Gastrocnemius medialis (tissue), 4 donors: ENCODE results near the gene YBEY.

ENCODE experiments used
- POLR2A ChIP-seq, 2 donors: fragments of 450-650 bp; IDR thresholded peaks; one replicate each; pipeline ENCODE4 v1.6.1; 2017; ENCODE audit warnings: antibody characterized with exemption in 2 of 2, mild to moderate bottlenecking in 2 of 2, moderate library complexity in 2 of 2
- TF ChIP-seq, protein P1 (sequence below), 5 experiments: fragments of 450-650 bp in 3 of 5; fragments of 200-600 bp in 2 of 5; sonication (generic) in 2 of 5; IDR thresholded peaks in 4 of 5; conservative IDR thresholded peaks in 1 of 5; 1 replicate in 4 of 5; 2 replicates in 1 of 5; pipeline ENCODE4 v1.5.1; 2016 to 2019; ENCODE audit warnings: antibody characterized with exemption in 5 of 5, mild to moderate bottlenecking in 3 of 5, moderate library complexity in 3 of 5

DNA sequence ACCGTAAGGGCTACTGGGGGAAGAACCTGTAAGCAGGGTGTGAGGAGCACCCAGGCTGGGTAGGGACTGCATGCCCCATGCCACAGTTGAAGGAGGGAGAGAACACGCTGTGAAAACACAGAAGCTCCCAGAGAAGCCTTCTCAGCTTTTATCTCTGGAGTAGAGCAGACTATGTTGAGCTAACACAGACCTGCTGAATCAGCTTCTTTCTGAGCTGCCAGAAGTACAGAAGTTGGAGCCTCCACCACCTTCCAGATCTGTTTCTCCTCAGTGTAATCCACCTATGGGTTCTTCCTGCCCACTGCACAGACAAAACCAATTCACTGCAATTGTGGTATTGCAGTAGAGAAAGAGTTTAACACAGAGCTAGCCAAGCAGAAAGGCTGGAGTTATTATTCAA is 5.4 kb downstream of the YBEY start:
- TF ChIP-seq, protein P1, sequence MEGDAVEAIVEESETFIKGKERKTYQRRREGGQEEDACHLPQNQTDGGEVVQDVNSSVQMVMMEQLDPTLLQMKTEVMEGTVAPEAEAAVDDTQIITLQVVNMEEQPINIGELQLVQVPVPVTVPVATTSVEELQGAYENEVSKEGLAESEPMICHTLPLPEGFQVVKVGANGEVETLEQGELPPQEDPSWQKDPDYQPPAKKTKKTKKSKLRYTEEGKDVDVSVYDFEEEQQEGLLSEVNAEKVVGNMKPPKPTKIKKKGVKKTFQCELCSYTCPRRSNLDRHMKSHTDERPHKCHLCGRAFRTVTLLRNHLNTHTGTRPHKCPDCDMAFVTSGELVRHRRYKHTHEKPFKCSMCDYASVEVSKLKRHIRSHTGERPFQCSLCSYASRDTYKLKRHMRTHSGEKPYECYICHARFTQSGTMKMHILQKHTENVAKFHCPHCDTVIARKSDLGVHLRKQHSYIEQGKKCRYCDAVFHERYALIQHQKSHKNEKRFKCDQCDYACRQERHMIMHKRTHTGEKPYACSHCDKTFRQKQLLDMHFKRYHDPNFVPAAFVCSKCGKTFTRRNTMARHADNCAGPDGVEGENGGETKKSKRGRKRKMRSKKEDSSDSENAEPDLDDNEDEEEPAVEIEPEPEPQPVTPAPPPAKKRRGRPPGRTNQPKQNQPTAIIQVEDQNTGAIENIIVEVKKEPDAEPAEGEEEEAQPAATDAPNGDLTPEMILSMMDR (IDR thresholded peaks at IDR 0.05 in 4 of 5, conservative IDR thresholded peaks at IDR 0.05 in 1 of 5), result no peak
- no peak for TF ChIP-seq POLR2A (IDR thresholded peaks at IDR 0.05)
